Adrenal gland (tissue), 12 donors: Measurements from ENCODE around the gene CXCR6. TPM values are rescaled to one million over a fixed set of nuclear protein-coding genes. Genes with fewer than 3 reads are reported as not detected.

Experiments used
- DNase-seq, 7 donors: peaks; one replicate each; pipeline ENCODE4 v3.0.0-alpha.2; 2019 to 2020
- H3K27ac ChIP-seq, 5 donors: fragments of 200-600 bp; sonication (generic) in 4 of 5; 1 replicate in 3 of 5; 2 replicates in 2 of 5; pipeline versions ENCODE4 v1.5.1 to v1.8.0; 2016 to 2020; ENCODE audit warnings: mild to moderate bottlenecking in 1 of 5
- H3K27me3 ChIP-seq: fragments of 200-600 bp; 2 replicates; pipeline ENCODE4 v1.8.0; 2021
- H3K36me3 ChIP-seq, 2 donors: fragments of 200-600 bp; replicated peaks in 1 of 2; 1 replicate in 1 of 2; 2 replicates in 1 of 2; pipeline versions ENCODE4 v1.5.1 to v1.8.0; 2018 to 2022
- H3K4me1 ChIP-seq, 2 donors: fragments of 200-600 bp; replicated peaks in 1 of 2; 1 replicate in 1 of 2; 2 replicates in 1 of 2; pipeline versions ENCODE4 v1.5.1 to v1.8.0; 2018 to 2021
- H3K4me3 ChIP-seq, 4 donors: fragments of 200-600 bp; sonication (generic) in 3 of 4; one replicate each; pipeline ENCODE4 v1.5.1; 2016 to 2018
- H3K9me3 ChIP-seq, 3 donors: fragments of 200-600 bp; sonication (generic) in 1 of 3; replicated peaks in 1 of 3; 1 replicate in 2 of 3; 2 replicates in 1 of 3; pipeline versions ENCODE4 v1.5.1 to v1.8.0; 2016 to 2021
- CTCF ChIP-seq, 6 experiments: fragments of 450-650 bp in 4 of 6; fragments of 200-600 bp in 2 of 6; sonication (generic) in 1 of 6; IDR thresholded peaks; 1 replicate in 5 of 6; 2 replicates in 1 of 6; pipeline versions ENCODE4 v1.5.1 to v1.8.0; 2016 to 2021; ENCODE audit warnings: antibody characterized with exemption in 6 of 6, mild to moderate bottlenecking in 2 of 6, moderate library complexity in 1 of 6
- POLR2A ChIP-seq, 2 donors: fragments of 450-650 bp; IDR thresholded peaks; one replicate each; pipeline ENCODE4 v1.6.1; 2017; ENCODE audit warnings: antibody characterized with exemption in 2 of 2, mild to moderate bottlenecking in 2 of 2, moderate library complexity in 1 of 2
- WGBS, 4 donors: extraction: QIAGEN DNeasy Blood & Tissue Kit in 2 of 4; methylation state at CpG; one replicate each; pipeline versions ENCODE4 v1.1.5 to v1.1.7; 2013 to 2017; 5-methylcytosine and 5-hydroxymethylcytosine counted together
- intact Hi-C, 2 donors: fragments of 100-400 bp; cut with DNase I; formaldehyde crosslinking; loops; one replicate each; pipeline versions ENCODE4 v1.14.1 to v1.15.0; 2022 to 2023
- polyA plus RNA-seq, 3 donors: library from polyadenylated mRNA; stranded (reverse); fragments of 200-250 nt in 2 of 3; fragments of 350-450 nt in 1 of 3; fragmentation: Illumina TruSeq in 1 of 3; extraction: RNeasy Lipid Tissue Mini Kit (QIAGEN cat#74804) in 1 of 3; gene quantifications; one replicate each; pipeline ENCODE4 v1.2.3, GENCODE V29; 2013 to 2014
- total RNA-seq, 9 donors: library from RNA; depleted of rRNA in 4 of 9; stranded (reverse); fragments of >200 nt in 4 of 9; fragments of 120-200 nt in 1 of 9; fragmentation: NEBNext Ultra II Directional in 1 of 9; extraction: Animal tissue kit (Norgen Biotek cat#: 25700) in 1 of 9; gene quantifications; one replicate each; pipeline versions ENCODE4 v1.1.0 to v1.2.4, GENCODE V29; 2013 to 2023
- donor health status: healthy with polysubstance abuse.
- donor health status: Bipolar disorder and iron deficiency.
- donor health status: DM: yes; HTN: yes; CAD: no.
- donor health status: DM: no; HTN: no; CAD: no.
- donor health status: DM: no; HTN: no; CAD: no.
- donor health status: DM: yes; HTN: yes; CAD: no.

CXCR6 gene
- total and polyA plus RNA-seq, 12 donors, result 0.28 to 2.9 (median 0.54) TPM; not detected in 1

GRCh38 chr3:45908761-45909160, 34.5 kb upstream of the CXCR6 start:
- no peak for DNase-seq
- no peak overlapping the region for H3K27ac ChIP-seq
- H3K9me3 ChIP-seq, result no peaks in the 10 kb centered on the region
- intact Hi-C loops, result no loop called here
- no peaks in the 10 kb centered on the region for H3K27me3 ChIP-seq
- H3K36me3 ChIP-seq, result no peaks in the 10 kb centered on the region
- H3K4me1 ChIP-seq, result no peaks in the 10 kb centered on the region
- 87 to 93% (median 90%) methylated on average over 7 of the region's 7 CpGs for WGBS, 4 donors
- no peak for TF ChIP-seq POLR2A (IDR thresholded peaks at IDR 0.05)
- no peak for TF ChIP-seq CTCF (IDR thresholded peaks at IDR 0.05)
- H3K4me3 ChIP-seq, result no peak overlapping the region

- Histone ChIP-seq H3K4me1 (no peaks in the 10 kb centered on the region), H3K4me3 (no peak overlapping the region), H3K9me3 (no peaks in the 10 kb centered on the region), H3K27ac (no peak overlapping the region), H3K27me3 (no peaks in the 10 kb centered on the region), H3K36me3 (no peaks in the 10 kb centered on the region)
- intact Hi-C loops, result no loop called here
- DNase-seq, result no peak
- TF ChIP-seq POLR2A (IDR thresholded peaks at IDR 0.05), result no peak
- no peak for TF ChIP-seq CTCF (IDR thresholded peaks at IDR 0.05)
- WGBS, 4 donors, result 91 to 96% (median 94%) methylated on average over 6 of the region's 6 CpGs
Measured at GRCh38 chr3:45909542-45909941, 33.7 kb upstream of the CXCR6 start.

- H3K9me3 ChIP-seq, result no peaks in the 10 kb centered on the region
- no peak for DNase-seq
- intact Hi-C loops, result no loop called here
- no peaks in the 10 kb centered on the region for H3K4me1 ChIP-seq
- H3K36me3 ChIP-seq, result no peaks in the 10 kb centered on the region
- no peak overlapping the region for H3K4me3 ChIP-seq
- 80 to 95% (median 85%) methylated on average over 4 of the region's 4 CpGs for WGBS, 4 donors
- no peak for TF ChIP-seq POLR2A (IDR thresholded peaks at IDR 0.05)
- H3K27me3 ChIP-seq, result no peaks in the 10 kb centered on the region
- H3K27ac ChIP-seq, result no peak overlapping the region
Measured at GRCh38 chr3:45910892-45911291, 32.4 kb upstream of the CXCR6 start.

GRCh38 chr3:45911511-45912226, 31.6 kb upstream of the CXCR6 start:
- Histone ChIP-seq H3K27ac (no peak overlapping the region), H3K4me3 (no peak overlapping the region), H3K4me1 (no peaks in the 10 kb centered on the region), H3K36me3 (no peaks in the 10 kb centered on the region), H3K9me3 (no peaks in the 10 kb centered on the region), H3K27me3 (no peaks in the 10 kb centered on the region)
- WGBS, 4 donors, result 90 to 95% (median 91%) methylated on average over 10 to 11 of the region's 11 CpGs
- TF ChIP-seq POLR2A (IDR thresholded peaks at IDR 0.05) (no peak), CTCF (IDR thresholded peaks at IDR 0.05) (no peak)
- no peak for DNase-seq
- intact Hi-C loops, result no loop called here

- no peak for DNase-seq
- WGBS, 4 donors, result 82 to 93% (median 91%) methylated on average over 6 of the region's 6 CpGs
- Histone ChIP-seq H3K9me3 (no peaks in the 10 kb centered on the region), H3K27ac (no peak overlapping the region), H3K4me1 (no peaks in the 10 kb centered on the region), H3K36me3 (no peaks in the 10 kb centered on the region), H3K4me3 (no peak overlapping the region), H3K27me3 (no peaks in the 10 kb centered on the region)
- TF ChIP-seq CTCF (IDR thresholded peaks at IDR 0.05) (no peak), POLR2A (IDR thresholded peaks at IDR 0.05) (no peak)
- intact Hi-C loops, result no loop called here
Measured at GRCh38 chr3:45912435-45912834, 30.8 kb upstream of the CXCR6 start.
